GM10847 (cell line): ENCODE data around the gene CEPT1.
A peak's percentile ranks its signal among the peaks of the same experiment; 100 is the strongest.

Experiments used
- POLR2A ChIP-seq: IDR thresholded peaks from 2 replicates; pipeline ENCODE4 v1.6.1; 2011; ENCODE audit not compliant: insufficient read length; ENCODE audit errors: extremely low read depth

CEPT1 gene

GRCh38 chr1:111211921-111212320 is 71.9 kb downstream of the CEPT1 start:
- TF ChIP-seq POLR2A = no peak

DNA sequence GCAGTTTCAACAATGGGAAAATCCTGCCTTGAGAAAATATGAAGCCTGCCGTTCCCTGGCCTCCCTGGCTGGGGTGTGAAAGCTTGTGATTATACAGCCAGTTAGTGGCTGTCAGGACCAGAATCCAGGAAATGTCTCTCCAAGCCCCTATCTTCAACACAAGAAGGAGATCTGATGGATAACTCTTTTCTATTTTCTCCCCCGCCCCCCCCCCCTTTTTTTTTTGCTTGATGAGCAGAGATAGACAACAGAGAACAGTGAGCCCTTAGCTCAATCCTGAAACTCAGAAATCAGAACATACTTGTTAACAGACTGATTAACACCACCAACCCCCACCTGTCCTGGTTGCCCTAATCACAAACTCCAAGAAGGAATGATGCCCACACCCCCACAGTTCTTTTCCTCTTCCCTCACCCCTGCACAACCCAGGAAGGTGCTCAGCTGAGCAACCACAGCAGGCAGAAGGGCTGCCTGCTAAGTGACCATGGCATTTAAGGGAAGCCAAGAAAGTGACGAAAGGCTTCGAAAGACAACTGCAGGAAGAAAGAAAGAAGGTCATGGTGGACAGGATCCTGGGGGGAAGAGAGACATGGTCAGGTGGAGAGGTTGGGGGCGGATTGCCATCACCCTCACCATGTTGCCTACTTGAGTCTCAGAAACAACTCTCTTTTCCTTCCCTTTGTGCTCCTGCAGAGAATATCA is 72.8 kb downstream of the CEPT1 start:
- TF ChIP-seq POLR2A = no peak

GRCh38 chr1:111213412-111213811 is 73.4 kb downstream of the CEPT1 start:
- no peak for TF ChIP-seq POLR2A

GRCh38 chr1:111214074-111214801 is 74.2 kb downstream of the CEPT1 start:
- peak; percentile 11 for TF ChIP-seq POLR2A

DNA sequence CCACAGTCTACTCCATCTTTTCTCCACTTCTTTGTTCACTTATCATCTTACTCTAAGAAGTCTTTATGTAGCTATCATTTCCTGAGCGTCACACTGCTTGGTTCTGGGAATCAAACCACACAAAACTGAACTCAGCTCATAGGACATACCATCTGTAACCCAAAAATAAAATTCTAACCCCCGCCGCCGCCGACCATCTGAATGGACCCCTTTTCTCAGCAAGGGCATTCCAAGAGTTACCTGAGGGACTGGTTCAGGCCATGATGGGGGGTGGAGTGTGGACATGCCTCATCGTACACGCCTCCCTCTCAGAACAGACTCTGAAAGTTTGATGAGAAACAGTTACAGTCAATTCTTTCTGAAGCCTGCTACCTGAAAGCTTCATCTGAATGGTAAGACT is 74.9 kb downstream of the CEPT1 start:
- TF ChIP-seq POLR2A = no peak

GRCh38 chr1:111216751-111217150 is 76.7 kb downstream of the CEPT1 start:
- no peak for TF ChIP-seq POLR2A

DNA sequence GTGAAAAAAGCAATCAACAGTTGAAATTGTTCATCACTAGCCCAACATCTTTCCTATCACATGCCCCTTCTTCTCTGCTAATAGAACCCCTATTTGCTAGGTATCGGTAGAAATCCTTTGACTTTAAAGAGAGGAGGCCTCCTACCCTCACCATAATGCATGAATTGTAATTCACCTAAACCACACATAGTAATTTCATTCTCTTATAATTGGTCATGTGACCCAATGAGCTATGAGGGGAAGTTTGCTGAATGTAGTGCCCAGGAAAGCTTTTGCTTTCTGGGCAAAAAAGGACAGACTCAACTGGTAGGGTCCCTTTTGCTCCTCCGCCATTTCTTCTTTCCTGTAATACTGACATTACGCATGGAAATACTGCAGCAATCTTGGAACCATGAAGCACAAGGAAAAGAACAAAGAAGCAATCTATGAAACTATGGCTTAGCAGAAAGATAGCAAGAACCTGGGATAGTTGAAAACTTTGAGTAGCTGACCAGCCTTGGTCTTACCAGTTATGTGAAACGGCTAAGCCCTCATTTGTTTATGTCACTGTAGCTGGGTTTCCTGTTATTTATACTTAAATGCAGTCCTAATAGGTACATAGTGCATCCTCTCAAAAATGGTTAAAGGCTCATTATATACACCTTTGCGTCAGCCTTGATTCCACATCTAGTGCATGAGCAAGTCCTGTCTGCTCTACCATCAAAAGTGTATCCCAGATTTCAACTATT is 77.3 kb downstream of the CEPT1 start:
- TF ChIP-seq POLR2A = no peak

- no peak for TF ChIP-seq POLR2A
Observed at GRCh38 chr1:111218701-111219556, 78.9 kb downstream of the CEPT1 start.

- TF ChIP-seq POLR2A = no peak
Observed at GRCh38 chr1:111219557-111220286, 79.7 kb downstream of the CEPT1 start.

- TF ChIP-seq POLR2A = no peak
Observed at GRCh38 chr1:111220302-111220890, 80.4 kb downstream of the CEPT1 start.

- TF ChIP-seq POLR2A = no peak
Observed at GRCh38 chr1:111221276-111221632, 81.2 kb downstream of the CEPT1 start.

GRCh38 chr1:111221633-111222291 is 81.7 kb downstream of the CEPT1 start:
- no peak for TF ChIP-seq POLR2A

DNA sequence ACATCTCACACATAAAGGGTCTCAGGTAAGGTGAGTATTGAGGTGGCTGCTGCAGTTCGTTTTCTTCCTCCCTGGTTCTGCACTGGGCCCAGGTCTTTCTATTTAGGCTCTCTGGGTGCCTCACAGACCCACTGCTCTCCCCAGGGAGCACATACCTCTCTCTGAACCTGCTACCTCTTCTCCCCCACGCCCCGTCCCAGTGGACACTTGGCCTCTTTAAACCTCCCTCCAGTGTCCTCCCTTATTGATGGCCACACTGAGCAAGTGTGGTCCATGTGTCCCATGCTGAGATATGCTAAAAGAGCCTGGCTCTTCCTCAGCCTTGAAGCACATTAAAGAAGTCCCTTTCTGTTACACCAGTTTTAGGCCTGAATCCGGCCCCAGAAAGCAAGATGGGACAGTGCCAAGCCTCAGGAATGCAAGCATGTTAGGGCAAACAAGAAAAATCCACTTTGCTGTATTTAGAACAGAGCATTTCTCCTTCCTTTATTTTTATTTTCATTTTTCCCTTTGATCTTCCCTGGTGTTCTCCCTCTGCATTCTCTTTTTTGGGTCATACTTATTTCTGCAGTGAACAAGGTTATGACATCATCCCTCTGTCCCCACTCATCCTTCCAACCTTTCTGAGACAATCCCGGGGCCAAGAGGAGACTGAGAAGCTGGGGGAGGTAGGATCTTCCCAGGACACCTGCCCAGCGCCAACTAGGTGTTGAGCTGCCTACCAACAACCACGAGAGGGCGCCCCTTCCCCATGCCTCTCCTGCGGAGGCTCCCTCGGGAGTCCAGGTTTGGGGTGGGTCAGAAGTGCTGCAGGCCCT is 82.5 kb downstream of the CEPT1 start:
- TF ChIP-seq POLR2A = no peak
